KMS-11 (cell line): Measurements from ENCODE around the gene DLG5.

Experiments used
- H2AFZ ChIP-seq: fragments of 200-600 bp; sonication (generic); 2 replicates; pipeline ENCODE4 v1.6.1; 2016; ENCODE audit warnings: antibody characterized with exemption, mixed run types, low read depth
- H3K27ac ChIP-seq: fragments of 200-600 bp; sonication (generic); 2 replicates; pipeline ENCODE4 v1.6.1; 2016; ENCODE audit warnings: mild to moderate bottlenecking, mixed run types
- H3K27me3 ChIP-seq: fragments of 200-600 bp; sonication (generic); 2 replicates; pipeline ENCODE4 v1.6.1; 2017; ENCODE audit warnings: mild to moderate bottlenecking, low read depth, mixed run types, moderate library complexity; ENCODE audit not compliant: insufficient read depth
- H3K36me3 ChIP-seq: fragments of 200-600 bp; sonication (generic); 2 replicates; pipeline ENCODE4 v1.6.1; 2017; ENCODE audit warnings: mild to moderate bottlenecking, mixed run types; ENCODE audit not compliant: insufficient read depth
- H3K4me1 ChIP-seq: fragments of 200-600 bp; sonication (generic); 2 replicates; pipeline ENCODE4 v1.6.1; 2016; ENCODE audit warnings: mild to moderate bottlenecking, low read depth, mixed run types; ENCODE audit not compliant: poor library complexity, severe bottlenecking
- H3K4me2 ChIP-seq: fragments of 200-600 bp; sonication (generic); 2 replicates; pipeline ENCODE4 v1.7.0; 2016; ENCODE audit warnings: mild to moderate bottlenecking, mixed run types
- H3K4me3 ChIP-seq: fragments of 200-600 bp; sonication (generic); IDR thresholded peaks from 2 replicates; pipeline ENCODE4 v1.6.1; 2017; ENCODE audit warnings: low read depth, low read length, mixed read lengths; ENCODE audit not compliant: insufficient read depth
- H3K79me2 ChIP-seq: fragments of 200-600 bp; sonication (generic); 2 replicates; pipeline ENCODE4 v1.6.1; 2016; ENCODE audit warnings: low read depth, mixed run types; ENCODE audit not compliant: insufficient read depth
- H3K9ac ChIP-seq: fragments of 200-600 bp; sonication (generic); 2 replicates; pipeline ENCODE4 v1.6.1; 2016; ENCODE audit warnings: mild to moderate bottlenecking, mixed run types
- H4K20me1 ChIP-seq: fragments of 200-600 bp; sonication (generic); 2 replicates; pipeline ENCODE4 v1.6.1; 2016; ENCODE audit warnings: mild to moderate bottlenecking, mixed run types; ENCODE audit not compliant: insufficient read depth
- CTCF ChIP-seq: fragments of 200-600 bp; sonication (generic); conservative IDR thresholded peaks from 2 replicates; pipeline ENCODE4 v1.6.1; 2017; ENCODE audit warnings: low read depth, mild to moderate bottlenecking, antibody characterized with exemption, low read length, moderate library complexity, mixed read lengths

Gene DLG5

GRCh38 chr10:77973276-77973675 is 46.7 kb upstream of the DLG5 start:
- no peak overlapping the region for H3K4me3 ChIP-seq
- peaks cover 7% of the 10 kb centered on the region for H3K4me1 ChIP-seq
- H4K20me1 ChIP-seq: no peaks in the 10 kb centered on the region
- no peak overlapping the region for H3K4me2 ChIP-seq
- no peak for TF ChIP-seq CTCF
- H3K9ac ChIP-seq: no peak overlapping the region
- no peak overlapping the region for H2AFZ ChIP-seq
- H3K79me2 ChIP-seq: no peaks in the 10 kb centered on the region
- no peaks in the 10 kb centered on the region; the same call in 1 of the 2 replicates for H3K36me3 ChIP-seq
- no peaks in the 10 kb centered on the region for H3K27me3 ChIP-seq
- no peak overlapping the region for H3K27ac ChIP-seq

GRCh38 chr10:77972148-77972547 is 45.6 kb upstream of the DLG5 start:
- Histone ChIP-seq H3K27ac (no peak overlapping the region), H3K36me3 (no peaks in the 10 kb centered on the region; the same call in 1 of the 2 replicates), H3K4me3 (no peak overlapping the region), H3K79me2 (no peaks in the 10 kb centered on the region), H2AFZ (no peak overlapping the region), H3K9ac (no peak overlapping the region), H3K27me3 (no peaks in the 10 kb centered on the region), H3K4me1 (peaks cover 7% of the 10 kb centered on the region), H4K20me1 (no peaks in the 10 kb centered on the region), H3K4me2 (no peak overlapping the region)
- TF ChIP-seq CTCF: no peak

GRCh38 chr10:77971804-77972144 is 45.2 kb upstream of the DLG5 start:
- no peak for TF ChIP-seq CTCF

GRCh38 chr10:77970869-77971803 is 44.6 kb upstream of the DLG5 start:
- no peak overlapping the region; the same call in 1 of the 2 replicates for H3K4me2 ChIP-seq
- H3K4me1 ChIP-seq: peaks cover 7% of the 10 kb centered on the region

More at GRCh38 chr10:77971804-77972144, 45.2 kb upstream of the DLG5 start:
- H3K36me3 ChIP-seq: no peaks in the 10 kb centered on the region; the same call in 1 of the 2 replicates
- H3K4me2 ChIP-seq: no peak overlapping the region
- no peaks in the 10 kb centered on the region for H4K20me1 ChIP-seq
- H3K79me2 ChIP-seq: no peaks in the 10 kb centered on the region
- no peak overlapping the region for H3K27ac ChIP-seq
- peaks cover 7% of the 10 kb centered on the region for H3K4me1 ChIP-seq
- no peak overlapping the region for H3K9ac ChIP-seq
- H3K4me3 ChIP-seq: no peak overlapping the region
- no peak overlapping the region for H2AFZ ChIP-seq
- H3K27me3 ChIP-seq: no peaks in the 10 kb centered on the region

More at GRCh38 chr10:77970869-77971803, 44.6 kb upstream of the DLG5 start:
- no peak overlapping the region for H3K9ac ChIP-seq
- no peak overlapping the region for H2AFZ ChIP-seq
- no peaks in the 10 kb centered on the region for H4K20me1 ChIP-seq
- no peaks in the 10 kb centered on the region for H3K79me2 ChIP-seq
- no peak overlapping the region for H3K27ac ChIP-seq
- no peaks in the 10 kb centered on the region for H3K27me3 ChIP-seq
- TF ChIP-seq CTCF: no peak
- H3K4me3 ChIP-seq: no peak overlapping the region
- H3K36me3 ChIP-seq: no peaks in the 10 kb centered on the region
